Type B pancreatic cell (in vitro differentiated cells): ENCODE results near the gene HLA-F. TPM values are rescaled to one million over a fixed set of nuclear protein-coding genes. Genes with fewer than 3 reads are reported as not detected.

Experiments used
- DNase-seq: peaks from one replicate; pipeline ENCODE4 v3.0.0; 2021; ENCODE audit warnings: mixed read lengths; ENCODE audit not compliant: unreplicated experiment; ENCODE audit errors: extremely low spot score
- H3K27ac Mint-ChIP-seq: 2 replicates; pipeline ENCODE4 v1.8.0; 2021; ENCODE audit warnings: mild to moderate bottlenecking, mixed read lengths
- H3K27me3 Mint-ChIP-seq: 2 replicates; pipeline ENCODE4 v1.8.0; 2021; ENCODE audit warnings: mixed read lengths
- H3K36me3 Mint-ChIP-seq: 2 replicates; pipeline ENCODE4 v1.8.0; 2021; ENCODE audit warnings: mixed read lengths
- H3K4me1 Mint-ChIP-seq: one replicate; pipeline ENCODE4 v1.8.0; 2021; ENCODE audit warnings: mixed read lengths; ENCODE audit not compliant: unreplicated experiment
- H3K4me3 Mint-ChIP-seq: 2 replicates; pipeline ENCODE4 v1.8.0; 2021; ENCODE audit warnings: mild to moderate bottlenecking, mixed read lengths
- H3K9me3 Mint-ChIP-seq: 2 replicates; pipeline ENCODE4 v1.8.0; 2021; ENCODE audit warnings: mixed read lengths
- total RNA-seq: library from RNA; stranded (reverse); gene quantifications from 2 replicates; pipeline ENCODE4 v1.2.1, GENCODE V29; 2021; ENCODE audit warnings: low replicate concordance
- TF ChIP-seq, protein P1 (sequence below): fragments of 200-600 bp; sonication (generic); conservative IDR thresholded peaks from 2 replicates; pipeline ENCODE4 v1.5.0; 2021; ENCODE audit warnings: antibody characterized with exemption, mild to moderate bottlenecking

Gene HLA-F
- total RNA-seq, 1 donor from 2014 or later: 2.8 TPM

DNA sequence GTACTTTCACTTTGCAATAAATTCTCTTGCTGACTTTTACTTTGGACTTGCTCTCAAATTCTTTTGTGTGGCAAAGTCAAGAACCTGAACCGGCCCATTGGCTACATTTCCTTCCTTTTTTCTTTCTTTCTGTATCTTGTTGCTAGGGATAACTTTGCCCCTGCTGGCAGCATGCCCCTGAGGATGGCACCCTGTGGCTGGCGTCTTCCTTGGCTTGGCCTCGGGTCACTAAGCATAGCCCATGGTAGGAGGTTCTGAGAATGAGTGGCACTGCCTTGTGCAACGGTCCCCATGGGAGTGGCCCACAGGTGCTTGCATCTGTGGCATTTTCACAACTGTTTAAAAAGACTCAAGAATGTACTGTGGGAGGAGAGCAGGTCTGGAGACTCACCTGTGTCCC lies 14.0 kb upstream of the HLA-F start:
- TF ChIP-seq, protein P1, sequence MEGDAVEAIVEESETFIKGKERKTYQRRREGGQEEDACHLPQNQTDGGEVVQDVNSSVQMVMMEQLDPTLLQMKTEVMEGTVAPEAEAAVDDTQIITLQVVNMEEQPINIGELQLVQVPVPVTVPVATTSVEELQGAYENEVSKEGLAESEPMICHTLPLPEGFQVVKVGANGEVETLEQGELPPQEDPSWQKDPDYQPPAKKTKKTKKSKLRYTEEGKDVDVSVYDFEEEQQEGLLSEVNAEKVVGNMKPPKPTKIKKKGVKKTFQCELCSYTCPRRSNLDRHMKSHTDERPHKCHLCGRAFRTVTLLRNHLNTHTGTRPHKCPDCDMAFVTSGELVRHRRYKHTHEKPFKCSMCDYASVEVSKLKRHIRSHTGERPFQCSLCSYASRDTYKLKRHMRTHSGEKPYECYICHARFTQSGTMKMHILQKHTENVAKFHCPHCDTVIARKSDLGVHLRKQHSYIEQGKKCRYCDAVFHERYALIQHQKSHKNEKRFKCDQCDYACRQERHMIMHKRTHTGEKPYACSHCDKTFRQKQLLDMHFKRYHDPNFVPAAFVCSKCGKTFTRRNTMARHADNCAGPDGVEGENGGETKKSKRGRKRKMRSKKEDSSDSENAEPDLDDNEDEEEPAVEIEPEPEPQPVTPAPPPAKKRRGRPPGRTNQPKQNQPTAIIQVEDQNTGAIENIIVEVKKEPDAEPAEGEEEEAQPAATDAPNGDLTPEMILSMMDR: no peak
- DNase-seq: no peak
- Mint-ChIP-seq H3K4me1 (no peaks in the 10 kb centered on the region), H3K36me3 (no peaks in the 10 kb centered on the region), H3K9me3 (no peaks in the 10 kb centered on the region), H3K27ac (no peak overlapping the region), H3K4me3 (no peak overlapping the region), H3K27me3 (peaks cover 76% of the 10 kb centered on the region)

DNA sequence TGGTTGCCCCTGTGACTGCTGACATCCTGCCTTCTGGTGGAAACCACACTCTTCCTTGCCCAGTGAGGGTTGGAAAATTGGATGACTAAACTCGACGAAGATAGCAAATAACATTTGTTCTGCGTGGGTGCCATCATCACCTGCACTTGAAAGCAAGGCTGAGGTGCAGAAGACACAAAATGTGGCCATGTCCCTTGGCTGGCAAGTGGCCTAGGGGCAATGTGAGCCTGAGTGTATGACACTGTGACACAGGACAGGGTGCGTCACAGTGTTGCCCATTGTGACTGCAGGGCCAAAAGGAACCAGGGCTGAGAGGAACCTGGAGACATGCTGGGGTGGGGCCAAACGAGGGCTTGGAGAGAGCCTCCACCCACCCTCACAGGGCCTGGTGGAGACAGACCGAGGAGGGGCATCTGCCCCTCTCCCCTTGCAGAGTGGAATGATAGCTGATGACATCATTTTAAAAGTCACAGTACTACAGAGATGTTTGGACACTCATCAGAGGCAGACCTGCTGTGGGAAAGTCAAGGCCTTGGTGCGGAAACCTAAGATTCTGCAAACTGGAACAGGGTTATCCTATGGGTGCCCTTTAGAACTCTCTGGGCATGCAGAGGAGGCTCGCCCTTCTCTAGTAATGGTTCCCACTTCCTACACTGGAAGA lies 12.8 kb upstream of the HLA-F start:
- Mint-ChIP-seq H3K9me3 (no peaks in the 10 kb centered on the region), H3K27me3 (peaks cover 77% of the 10 kb centered on the region), H3K36me3 (no peaks in the 10 kb centered on the region), H3K4me1 (no peaks in the 10 kb centered on the region), H3K4me3 (no peak overlapping the region), H3K27ac (no peak overlapping the region)
- no peak for DNase-seq
- TF ChIP-seq, protein P1: no peak

DNA sequence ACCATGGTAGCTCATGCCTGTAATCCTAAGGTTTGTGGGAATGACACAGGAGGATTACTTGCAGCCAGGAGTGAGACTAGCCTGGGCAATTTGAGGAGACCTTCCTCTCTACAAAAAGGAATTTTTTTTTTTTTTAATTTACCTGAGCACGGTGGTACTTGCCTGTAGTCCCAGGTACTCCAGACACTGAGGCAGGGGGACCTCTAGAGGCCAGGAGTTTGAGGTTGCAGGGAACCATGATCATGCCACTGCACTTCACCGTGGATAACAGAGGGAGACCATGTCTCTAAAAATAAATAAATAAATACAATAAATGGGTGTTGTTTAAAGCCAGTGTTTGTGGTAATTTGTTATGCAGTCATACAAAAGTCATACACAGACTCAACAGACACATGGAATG lies 2.4 kb upstream of the HLA-F start:
- no peaks in the 10 kb centered on the region for H3K36me3 Mint-ChIP-seq
- no peaks in the 10 kb centered on the region for H3K4me1 Mint-ChIP-seq
- H3K27ac Mint-ChIP-seq: no peak overlapping the region
- no peak overlapping the region for H3K4me3 Mint-ChIP-seq
- TF ChIP-seq, protein P1: no peak
- no peaks in the 10 kb centered on the region for H3K9me3 Mint-ChIP-seq
- DNase-seq: no peak
- H3K27me3 Mint-ChIP-seq: peaks cover 64% of the 10 kb centered on the region

DNA sequence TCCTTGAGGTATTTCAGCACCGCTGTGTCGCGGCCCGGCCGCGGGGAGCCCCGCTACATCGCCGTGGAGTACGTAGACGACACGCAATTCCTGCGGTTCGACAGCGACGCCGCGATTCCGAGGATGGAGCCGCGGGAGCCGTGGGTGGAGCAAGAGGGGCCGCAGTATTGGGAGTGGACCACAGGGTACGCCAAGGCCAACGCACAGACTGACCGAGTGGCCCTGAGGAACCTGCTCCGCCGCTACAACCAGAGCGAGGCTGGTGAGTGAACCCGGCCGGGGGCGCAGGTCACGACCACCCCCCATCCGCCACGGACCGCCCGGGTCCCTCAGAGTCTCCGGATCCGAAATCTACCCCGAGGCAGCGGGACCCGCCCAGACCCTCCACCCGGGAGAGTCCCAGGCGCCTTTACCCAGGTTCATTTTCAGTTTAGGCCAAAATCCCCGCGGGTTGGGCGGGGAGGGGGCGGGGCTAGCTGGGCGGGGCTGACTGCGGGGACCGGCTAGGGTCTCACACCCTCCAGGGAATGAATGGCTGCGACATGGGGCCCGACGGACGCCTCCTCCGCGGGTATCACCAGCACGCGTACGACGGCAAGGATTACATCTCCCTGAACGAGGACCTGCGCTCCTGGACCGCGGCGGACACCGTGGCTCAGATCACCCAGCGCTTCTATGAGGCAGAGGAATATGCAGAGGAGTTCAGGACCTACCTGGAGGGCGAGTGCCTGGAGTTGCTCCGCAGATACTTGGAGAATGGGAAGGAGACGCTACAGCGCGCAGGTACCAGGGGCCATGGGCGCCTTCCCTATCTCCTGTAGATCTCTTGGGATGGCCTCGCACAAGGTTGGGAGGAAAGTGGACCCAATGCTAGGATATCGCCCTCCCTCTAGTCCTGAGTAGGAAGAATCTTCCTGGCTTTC lies 693 bp downstream of the HLA-F start:
- H3K36me3 Mint-ChIP-seq: no peaks in the 10 kb centered on the region
- peak overlapping the region; percentile 77 for H3K4me3 Mint-ChIP-seq
- no peaks in the 10 kb centered on the region for H3K9me3 Mint-ChIP-seq
- no peak overlapping the region for H3K27ac Mint-ChIP-seq
- H3K4me1 Mint-ChIP-seq: no peaks in the 10 kb centered on the region
- TF ChIP-seq, protein P1: no peak
- H3K27me3 Mint-ChIP-seq: peaks cover 82% of the 10 kb centered on the region
- DNase-seq: no peak

DNA sequence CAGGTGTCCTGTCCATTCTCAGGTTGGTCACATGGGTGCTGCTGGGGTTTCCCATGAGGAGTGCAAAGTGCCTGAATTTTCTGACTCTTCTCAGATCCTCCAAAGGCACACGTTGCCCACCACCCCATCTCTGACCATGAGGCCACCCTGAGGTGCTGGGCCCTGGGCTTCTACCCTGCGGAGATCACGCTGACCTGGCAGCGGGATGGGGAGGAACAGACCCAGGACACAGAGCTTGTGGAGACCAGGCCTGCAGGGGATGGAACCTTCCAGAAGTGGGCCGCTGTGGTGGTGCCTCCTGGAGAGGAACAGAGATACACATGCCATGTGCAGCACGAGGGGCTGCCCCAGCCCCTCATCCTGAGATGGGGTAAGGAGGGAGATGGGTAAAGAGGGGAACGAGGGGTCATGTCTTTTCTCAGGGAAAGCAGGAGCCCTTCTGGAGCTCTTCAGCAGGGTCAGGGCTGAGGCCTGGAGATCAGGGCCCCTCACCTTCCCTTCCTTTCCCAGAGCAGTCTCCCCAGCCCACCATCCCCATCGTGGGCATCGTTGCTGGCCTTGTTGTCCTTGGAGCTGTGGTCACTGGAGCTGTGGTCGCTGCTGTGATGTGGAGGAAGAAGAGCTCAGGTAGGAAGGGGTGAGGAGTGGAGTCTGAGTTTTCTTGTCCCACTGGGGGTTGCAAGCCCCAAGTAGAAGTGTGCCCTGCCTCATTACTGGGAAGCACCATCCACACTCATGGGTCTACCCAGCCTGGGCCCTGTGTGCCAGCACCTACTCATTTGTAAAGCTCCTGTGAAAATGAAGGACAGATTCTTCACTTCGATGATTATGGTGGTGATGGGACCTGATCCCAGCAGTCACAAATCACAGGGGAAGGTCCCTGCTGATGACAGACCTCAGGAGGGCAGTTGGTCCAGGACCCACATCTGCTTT lies 2.0 kb downstream of the HLA-F start:
- TF ChIP-seq, protein P1: no peak
- Mint-ChIP-seq H3K36me3 (no peaks in the 10 kb centered on the region), H3K4me1 (no peaks in the 10 kb centered on the region), H3K9me3 (no peaks in the 10 kb centered on the region), H3K4me3 (no peak overlapping the region), H3K27ac (no peak overlapping the region), H3K27me3 (peaks cover 92% of the 10 kb centered on the region)
- no peak for DNase-seq
